ENCODE results near the gene DOP1A. TPM values are rescaled to one million over a fixed set of nuclear protein-coding genes. Genes with fewer than 3 reads are reported as not detected.
A peak's percentile ranks its signal among the peaks of the same experiment; 100 is the strongest.

The DOP1A gene
- polyA plus RNA-seq, 3 donors = 2.1 to 8.9 (median 2.5) TPM

DNA sequence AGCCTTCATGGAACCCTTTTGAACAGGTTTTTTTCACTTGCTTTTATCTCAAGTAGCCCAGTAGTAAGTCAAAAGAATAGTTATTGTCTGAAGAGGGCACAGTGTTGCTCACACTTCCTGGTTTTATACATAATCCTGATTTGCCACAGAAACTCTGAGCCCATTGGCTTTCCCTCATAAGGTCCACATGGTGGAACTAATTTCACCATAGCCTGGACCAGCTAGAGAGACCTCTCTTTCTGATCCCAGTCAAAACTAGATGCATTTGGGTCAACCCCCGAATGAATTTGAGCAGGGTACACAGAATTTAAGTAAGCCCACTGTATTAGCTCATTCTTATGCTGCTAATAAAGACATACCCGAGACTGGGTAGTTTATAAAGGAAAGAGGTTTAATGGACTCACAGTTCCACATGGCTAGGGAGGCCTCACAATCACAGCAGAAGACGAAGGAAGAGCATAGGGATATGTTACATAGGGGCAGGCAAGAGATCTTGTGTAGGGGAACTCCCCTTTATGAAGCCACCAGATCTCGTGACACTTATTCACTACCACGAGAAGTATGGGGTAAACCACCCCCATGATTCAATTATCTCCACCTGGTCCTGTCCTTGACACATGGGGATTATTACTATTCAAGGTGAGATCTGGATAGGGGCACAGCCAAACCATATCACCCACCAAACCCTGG, 131.8 kb downstream of the DOP1A start:
- Histone ChIP-seq H3K4me2 (replicated peaks; ENCODE audit: extremely low read depth, low read length, poor library complexity, severe bottlenecking) (no peak overlapping the region), H3K4me3 (replicated peaks in 1 of 3; ENCODE audit: low read depth in 2 of 3, low read length in 3 of 3) (no peak overlapping the region), H3K27ac (ENCODE audit: low read depth in 1 of 2, low read length in 2 of 2) (no peak overlapping the region), H4K20me1 (ENCODE audit: insufficient read depth, low read length) (no peaks in the 10 kb centered on the region), H3K79me2 (ENCODE audit: insufficient read depth, low read length) (no peaks in the 10 kb centered on the region), H3K27me3 (ENCODE audit: control insufficient read depth in 2 of 2, insufficient read depth in 2 of 2, low read length in 2 of 2) (peaks cover 0 to 2% of the 10 kb centered on the region in 2 donors), H3K36me3 (replicated peaks in 1 of 2; ENCODE audit: control insufficient read depth in 1 of 2, insufficient read depth in 2 of 2, low read length in 2 of 2) (no peaks in the 10 kb centered on the region), H3K9me3 (replicated peaks in 1 of 2; ENCODE audit: control insufficient read depth in 1 of 2, insufficient read depth in 1 of 2, low read length in 2 of 2) (no peaks in the 10 kb centered on the region), H3K9ac (ENCODE audit: insufficient read depth, low read length, poor library complexity, severe bottlenecking) (no peak overlapping the region), H3K4me1 (ENCODE audit: control insufficient read depth in 1 of 2, insufficient read depth in 2 of 2, low read length in 2 of 2) (peaks cover 2% of the 10 kb centered on the region in 2 donors), H2AFZ (ENCODE audit: insufficient read depth, low read depth, low read length, poor library complexity, severe bottlenecking) (no peak overlapping the region)
- 100% methylated on average over 1 of the region's 5 CpGs for WGBS (ENCODE audit: insufficient coverage)
- no peaks in the 10 kb centered on the region for H3K9me3 Mint-ChIP-seq
- H3K27me3 Mint-ChIP-seq (ENCODE audit: low read depth in 3 of 3) = peaks cover 0 to 2% (median 1%) of the 10 kb centered on the region in 3 donors
- peaks cover 5 to 8% of the 10 kb centered on the region in 2 donors for H3K36me3 Mint-ChIP-seq
- peak in 1 of 3 donors; percentile 38 for DNase-seq
- peaks cover 4% of the 10 kb centered on the region for H3K4me1 Mint-ChIP-seq
- intact Hi-C loops (cut with micrococcal nuclease) = loop anchor here in 1 of 2 donors (10.0 kb wide), 1 partner anchor 955 kb away; the partner anchor contains the start of gene IBTK
- no peak overlapping the region for H3K27ac Mint-ChIP-seq
- H3K4me3 Mint-ChIP-seq = no peak overlapping the region
- TF ChIP-seq CTCF (IDR thresholded peaks at IDR 0.05) = no peak

DNA sequence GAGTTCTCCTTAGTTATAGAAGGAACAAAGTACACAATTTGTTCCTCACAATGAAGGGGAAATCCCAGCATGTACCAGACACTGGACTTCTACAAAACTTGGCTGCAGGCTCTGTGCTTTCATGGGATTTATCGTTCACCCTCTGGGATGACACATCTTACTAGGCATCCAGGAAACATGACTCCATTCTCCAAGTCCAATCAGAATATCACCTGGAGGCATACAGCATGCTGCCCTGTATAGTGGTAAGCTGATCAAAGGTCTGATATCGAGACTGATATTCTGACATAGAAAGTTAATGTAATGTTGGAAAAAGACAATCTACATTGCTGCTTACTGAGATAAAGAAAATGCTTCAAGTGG, 132.4 kb downstream of the DOP1A start:
- H3K9me3 ChIP-seq (replicated peaks in 1 of 2; ENCODE audit: control insufficient read depth in 1 of 2, insufficient read depth in 1 of 2, low read length in 2 of 2) = no peaks in the 10 kb centered on the region
- no peak overlapping the region for H3K27ac ChIP-seq (ENCODE audit: low read depth in 1 of 2, low read length in 2 of 2)
- no peaks in the 10 kb centered on the region for H3K79me2 ChIP-seq (ENCODE audit: insufficient read depth, low read length)
- no peaks in the 10 kb centered on the region for H4K20me1 ChIP-seq (ENCODE audit: insufficient read depth, low read length)
- Mint-ChIP-seq H3K4me3 (no peak overlapping the region), H3K4me1 (peaks cover 2% of the 10 kb centered on the region), H3K36me3 (peaks cover 5 to 8% of the 10 kb centered on the region in 2 donors), H3K27ac (no peak overlapping the region), H3K9me3 (peaks cover 0 to 2% (median 0%) of the 10 kb centered on the region in 7 donors), H3K27me3 (ENCODE audit: low read depth in 3 of 3) (no peaks in the 10 kb centered on the region)
- no peak for DNase-seq
- no peak overlapping the region for H2AFZ ChIP-seq (ENCODE audit: insufficient read depth, low read depth, low read length, poor library complexity, severe bottlenecking)
- H3K36me3 ChIP-seq (replicated peaks in 1 of 2; ENCODE audit: control insufficient read depth in 1 of 2, insufficient read depth in 2 of 2, low read length in 2 of 2) = no peaks in the 10 kb centered on the region
- intact Hi-C loops (cut with micrococcal nuclease) = loop anchor here in 1 of 2 donors (10.0 kb wide), 1 partner anchor 955 kb away; the partner anchor contains the start of gene IBTK
- WGBS (ENCODE audit: insufficient coverage) = 100% methylated on average over 1 of the region's 2 CpGs
- H3K4me2 ChIP-seq (replicated peaks; ENCODE audit: extremely low read depth, low read length, poor library complexity, severe bottlenecking) = no peak overlapping the region
- H3K4me1 ChIP-seq (ENCODE audit: control insufficient read depth in 1 of 2, insufficient read depth in 2 of 2, low read length in 2 of 2) = no peaks in the 10 kb centered on the region
- H3K4me3 ChIP-seq (replicated peaks in 1 of 3; ENCODE audit: low read depth in 2 of 3, low read length in 3 of 3) = no peak overlapping the region
- no peaks in the 10 kb centered on the region for H3K27me3 ChIP-seq (ENCODE audit: control insufficient read depth in 2 of 2, insufficient read depth in 2 of 2, low read length in 2 of 2)
- TF ChIP-seq CTCF (IDR thresholded peaks at IDR 0.05) = no peak
- H3K9ac ChIP-seq (ENCODE audit: insufficient read depth, low read length, poor library complexity, severe bottlenecking) = no peak overlapping the region
